SK-N-DZ (cell line): ENCODE measurements around the gene SEC14L3. TPM values are rescaled to one million over a fixed set of nuclear protein-coding genes. Genes with fewer than 3 reads are reported as not detected.

Source experiments
- DNase-seq: peaks from one replicate; pipeline ENCODE4 v3.0.0-alpha.2; 2015; ENCODE audit warnings: low spot score
- polyA plus RNA-seq, 2 experiments: library from polyadenylated mRNA; depleted of rRNA; stranded (reverse); fragments of >200 nt; gene quantifications; 2 replicates each; pipeline ENCODE4 v1.2.3, GENCODE V29; 2014

The SEC14L3 gene
- not detected in 2 replicates for polyA plus RNA-seq (2014; cell fraction: cytosol; rRNA removed)
- polyA plus RNA-seq (2014; cell fraction: nucleus; rRNA removed), result not detected in 2 replicates

GRCh38 chr22:30471616-30472318 lies at the start of gene SEC14L3:
Gene SEC14L3 (minus strand): TSS chr22:30472017. CDS start chr22:30471958, 59 bp downstream.
- DNase-seq, result no peak

- DNase-seq, result no peak
These were observed 48.1 kb upstream of the SEC14L3 start for GRCh38 chr22:30519842-30520425.

- DNase-seq, result no peak
These were observed 44.9 kb upstream of the SEC14L3 start for GRCh38 chr22:30516731-30517130.

GRCh38 chr22:30516273-30516672 lies 44.5 kb upstream of the SEC14L3 start:
- DNase-seq, result no peak

GRCh38 chr22:30514252-30514651 lies 42.4 kb upstream of the SEC14L3 start:
- no peak for DNase-seq

- DNase-seq, result no peak
These were observed 41.6 kb upstream of the SEC14L3 start for GRCh38 chr22:30513462-30513861.

- no peak for DNase-seq
These were observed 40.1 kb upstream of the SEC14L3 start for GRCh38 chr22:30511911-30512310.

- no peak for DNase-seq
These were observed 39.3 kb upstream of the SEC14L3 start for GRCh38 chr22:30511109-30511508.

- DNase-seq, result no peak
These were observed 36.4 kb upstream of the SEC14L3 start for GRCh38 chr22:30508216-30508615.

GRCh38 chr22:30507670-30508069 lies 35.9 kb upstream of the SEC14L3 start:
- no peak for DNase-seq

- no peak for DNase-seq
These were observed 34.7 kb upstream of the SEC14L3 start for GRCh38 chr22:30506507-30506968.

- DNase-seq, result no peak
These were observed 31.7 kb upstream of the SEC14L3 start for GRCh38 chr22:30503551-30503950.

GRCh38 chr22:30502911-30503310 lies 31.1 kb upstream of the SEC14L3 start:
- DNase-seq, result no peak

GRCh38 chr22:30502153-30502552 lies 30.3 kb upstream of the SEC14L3 start:
- DNase-seq, result no peak

- DNase-seq, result no peak
These were observed 28.8 kb upstream of the SEC14L3 start for GRCh38 chr22:30500628-30501027.

- DNase-seq, result no peak
These were observed 25.8 kb upstream of the SEC14L3 start for GRCh38 chr22:30497466-30498150.

GRCh38 chr22:30495041-30495784 lies 23.4 kb upstream of the SEC14L3 start:
- no peak for DNase-seq

GRCh38 chr22:30492144-30492543 lies 20.3 kb upstream of the SEC14L3 start:
- DNase-seq, result no peak

GRCh38 chr22:30491381-30491780 lies 19.6 kb upstream of the SEC14L3 start:
- no peak for DNase-seq

GRCh38 chr22:30490399-30490798 lies 18.6 kb upstream of the SEC14L3 start:
- no peak for DNase-seq

GRCh38 chr22:30488121-30488520 lies 16.3 kb upstream of the SEC14L3 start:
- no peak for DNase-seq

- no peak for DNase-seq
These were observed 14.9 kb upstream of the SEC14L3 start for GRCh38 chr22:30486661-30487115.
